SK-N-SH treated with all-trans-retinoic acid at 6 μM for 48 hours (cell line): ENCODE results near the gene SH3RF2.

Experiments used
- ZFP30 ChIP-seq: fragments of 450-650 bp; formaldehyde crosslinking; IDR thresholded peaks from 2 replicates; pipeline ENCODE4 v1.5.0; 2022; ENCODE audit warnings: mild to moderate bottlenecking, moderate library complexity
- ZNF8 ChIP-seq: fragments of 450-650 bp; formaldehyde crosslinking; IDR thresholded peaks from 2 replicates; pipeline ENCODE4 v1.5.0; 2020; ENCODE audit warnings: mild to moderate bottlenecking, moderate library complexity
- TF ChIP-seq, protein P1 (sequence below): fragments of 250-450 bp; sonication (Bioruptor Pico); IDR thresholded peaks from 2 replicates; pipeline ENCODE4 v1.5.1; 2021; ENCODE audit warnings: mild to moderate bottlenecking, moderate library complexity

DNA sequence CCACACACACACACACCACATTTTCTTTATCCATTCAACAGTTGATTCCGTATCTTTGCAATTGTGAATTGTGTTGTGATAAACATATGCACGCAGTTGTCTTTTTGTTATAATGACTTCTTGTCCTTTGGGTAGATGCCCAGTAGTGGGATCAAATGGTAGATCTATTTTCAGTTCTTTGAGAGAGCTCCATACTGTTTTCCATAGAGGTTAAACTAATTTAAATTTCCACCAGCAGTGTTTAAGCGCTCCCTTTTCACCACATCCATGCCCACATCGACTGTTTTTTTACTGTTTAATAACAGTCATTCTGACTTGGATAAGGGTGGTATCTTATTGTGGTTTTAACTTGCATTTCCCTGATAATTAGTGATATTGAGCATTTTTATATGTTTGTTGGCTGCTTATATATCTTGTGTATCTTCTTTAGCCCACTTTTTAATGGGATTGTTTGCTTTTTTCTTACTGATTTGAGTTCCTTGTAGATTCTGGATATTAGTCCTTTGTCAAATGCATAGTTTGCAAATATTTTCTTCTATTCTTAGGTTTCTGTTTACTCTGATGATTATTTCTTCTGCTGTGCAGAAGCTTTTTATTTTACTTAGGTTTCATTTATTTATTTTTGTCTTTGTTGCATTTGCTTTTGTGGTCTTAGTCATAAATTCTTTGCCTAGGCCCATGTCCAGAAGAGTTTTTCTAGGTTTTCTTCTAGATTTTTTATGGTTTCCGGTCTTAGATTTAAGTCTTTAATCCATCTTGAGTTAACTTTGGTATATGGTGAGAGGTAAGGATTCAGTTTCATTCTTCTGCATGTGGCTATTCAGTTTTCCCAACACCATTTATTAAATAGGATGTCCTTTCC, 82.4 kb downstream of the SH3RF2 start:
- TF ChIP-seq, protein P1, sequence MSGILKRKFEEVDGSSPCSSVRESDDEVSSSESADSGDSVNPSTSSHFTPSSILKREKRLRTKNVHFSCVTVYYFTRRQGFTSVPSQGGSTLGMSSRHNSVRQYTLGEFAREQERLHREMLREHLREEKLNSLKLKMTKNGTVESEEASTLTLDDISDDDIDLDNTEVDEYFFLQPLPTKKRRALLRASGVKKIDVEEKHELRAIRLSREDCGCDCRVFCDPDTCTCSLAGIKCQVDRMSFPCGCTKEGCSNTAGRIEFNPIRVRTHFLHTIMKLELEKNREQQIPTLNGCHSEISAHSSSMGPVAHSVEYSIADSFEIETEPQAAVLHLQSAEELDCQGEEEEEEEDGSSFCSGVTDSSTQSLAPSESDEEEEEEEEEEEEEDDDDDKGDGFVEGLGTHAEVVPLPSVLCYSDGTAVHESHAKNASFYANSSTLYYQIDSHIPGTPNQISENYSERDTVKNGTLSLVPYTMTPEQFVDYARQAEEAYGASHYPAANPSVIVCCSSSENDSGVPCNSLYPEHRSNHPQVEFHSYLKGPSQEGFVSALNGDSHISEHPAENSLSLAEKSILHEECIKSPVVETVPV (CRISPR knock-in tag): no peak
- TF ChIP-seq ZNF8 (no peak), ZFP30 (CRISPR knock-in tag) (no peak)
